Neural cell (in vitro differentiated cells): Measurements from ENCODE around the gene TECPR1. TPM values are rescaled to one million over a fixed set of nuclear protein-coding genes. Genes with fewer than 3 reads are reported as not detected.
A peak's percentile ranks its signal among the peaks of the same experiment; 100 is the strongest.

Source experiments
- H2AFZ ChIP-seq: fragments of 200-600, 300-800 bp; sonication (generic), shearing (Covaris generic); 2 replicates; pipeline ENCODE4 v1.6.0; 2014; ENCODE audit warnings: low read depth, mild to moderate bottlenecking, antibody characterized with exemption, low read length, moderate library complexity
- H3F3A ChIP-seq: fragments of 200-600 bp; shearing (Covaris generic); 2 replicates; pipeline ENCODE4 v1.6.1; 2016; ENCODE audit warnings: mild to moderate bottlenecking, moderate library complexity, mixed read lengths, antibody characterized with exemption, low read length; ENCODE audit not compliant: insufficient read depth, poor library complexity, severe bottlenecking
- H3K27ac ChIP-seq: fragments of 200-600, 300-800 bp; sonication (generic), shearing (Covaris generic); 2 replicates; pipeline ENCODE4 v1.5.1; 2014; ENCODE audit warnings: mild to moderate bottlenecking, low read length, moderate library complexity
- H3K27me3 ChIP-seq: fragments of 300-800, 200-600 bp; sonication (generic), shearing (Covaris generic); 2 replicates; pipeline ENCODE4 v1.6.0; 2014; ENCODE audit warnings: mild to moderate bottlenecking, low read depth, low read length, moderate library complexity; ENCODE audit not compliant: insufficient read depth
- H3K36me3 ChIP-seq: fragments of 300-800, 200-600 bp; sonication (generic), shearing (Covaris generic); 2 replicates; pipeline ENCODE4 v1.5.1; 2014; ENCODE audit warnings: mild to moderate bottlenecking, antibody characterized with exemption, low read length, moderate library complexity; ENCODE audit not compliant: insufficient read depth
- H3K4me2 ChIP-seq: fragments of 300-800, 200-600 bp; sonication (generic), shearing (Covaris generic); 2 replicates; pipeline ENCODE4 v1.6.0; 2014; ENCODE audit warnings: mild to moderate bottlenecking, low read length
- H3K4me3 ChIP-seq: fragments of 300-800, 200-600 bp; sonication (generic), shearing (Covaris generic); 2 replicates; pipeline ENCODE4 v1.5.1; 2014; ENCODE audit warnings: mild to moderate bottlenecking, low read length, moderate library complexity
- H3K79me2 ChIP-seq: fragments of 200-600 bp; shearing (Covaris generic); replicated peaks from 2 replicates; pipeline ENCODE4 v1.6.0; 2014; ENCODE audit warnings: mild to moderate bottlenecking, low read length, moderate library complexity; ENCODE audit not compliant: insufficient read depth
- H3K9ac ChIP-seq: fragments of 300-800, 200-600 bp; sonication (generic), shearing (Covaris generic); 2 replicates; pipeline ENCODE4 v1.6.1; 2016; ENCODE audit warnings: mild to moderate bottlenecking, low read length, mixed read lengths
- H3K9me2 ChIP-seq: fragments of 200-600 bp; shearing (Covaris generic); 2 replicates; pipeline ENCODE4 v1.6.1; 2016; ENCODE audit warnings: mild to moderate bottlenecking, low read length, mixed read lengths; ENCODE audit not compliant: insufficient read depth
- H3K9me3 ChIP-seq: fragments of 200-600, 300-800 bp; sonication (generic), shearing (Covaris generic); 2 replicates; pipeline ENCODE4 v1.6.1; 2016; ENCODE audit warnings: mild to moderate bottlenecking, mixed run types, low read length, moderate library complexity, mixed read lengths
- H4K20me1 ChIP-seq: fragments of 200-600 bp; shearing (Covaris generic); 2 replicates; pipeline ENCODE4 v1.6.1; 2016; ENCODE audit warnings: mild to moderate bottlenecking, mixed run types; ENCODE audit not compliant: insufficient read depth
- EZH2 ChIP-seq: fragments of 200-600, 300-800 bp; shearing (Covaris generic), sonication (generic); IDR thresholded peaks from 2 replicates; pipeline ENCODE4 v1.6.1; 2014; ENCODE audit warnings: antibody characterized with exemption, low read length, borderline replicate concordance, mild to moderate bottlenecking; ENCODE audit not compliant: insufficient read depth, poor library complexity, severe bottlenecking
- MXI1 ChIP-seq: fragments of 450-650 bp; conservative IDR thresholded peaks from 2 replicates; pipeline ENCODE4 v1.6.1; 2014; ENCODE audit warnings: antibody characterized with exemption, mild to moderate bottlenecking; ENCODE audit not compliant: poor library complexity, severe bottlenecking
- POLR2AphosphoS5 ChIP-seq: IDR thresholded peaks from 2 replicates; pipeline ENCODE4 v1.6.1; 2012
- RAD21 ChIP-seq: fragments of 450-650 bp; conservative IDR thresholded peaks from 2 replicates; pipeline ENCODE4 v1.6.1; 2014; ENCODE audit warnings: antibody characterized with exemption, mild to moderate bottlenecking, moderate library complexity
- SMC3 ChIP-seq: fragments of 450-650 bp; conservative IDR thresholded peaks from 2 replicates; pipeline ENCODE4 v1.6.1; 2014; ENCODE audit warnings: antibody characterized with exemption, mild to moderate bottlenecking, moderate library complexity; ENCODE audit not compliant: poor library complexity
- polyA plus RNA-seq: library from polyadenylated mRNA; depleted of rRNA; stranded (reverse); fragments of >200 nt; gene quantifications from 2 replicates; pipeline ENCODE4 v1.2.3, GENCODE V29; 2014
- TF ChIP-seq, protein P1 (sequence below): IDR thresholded peaks from 2 replicates; pipeline ENCODE4 v1.6.1; 2012; ENCODE audit warnings: borderline replicate concordance
- TF ChIP-seq, protein P2 (sequence below): fragments of 450-650 bp; IDR thresholded peaks from 2 replicates; pipeline ENCODE4 v1.5.1; 2014; ENCODE audit warnings: antibody characterized with exemption, mild to moderate bottlenecking, moderate library complexity; ENCODE audit not compliant: poor library complexity, severe bottlenecking

The TECPR1 gene
- polyA plus RNA-seq, 1 donor from 2014 or later: 46.6 TPM

DNA sequence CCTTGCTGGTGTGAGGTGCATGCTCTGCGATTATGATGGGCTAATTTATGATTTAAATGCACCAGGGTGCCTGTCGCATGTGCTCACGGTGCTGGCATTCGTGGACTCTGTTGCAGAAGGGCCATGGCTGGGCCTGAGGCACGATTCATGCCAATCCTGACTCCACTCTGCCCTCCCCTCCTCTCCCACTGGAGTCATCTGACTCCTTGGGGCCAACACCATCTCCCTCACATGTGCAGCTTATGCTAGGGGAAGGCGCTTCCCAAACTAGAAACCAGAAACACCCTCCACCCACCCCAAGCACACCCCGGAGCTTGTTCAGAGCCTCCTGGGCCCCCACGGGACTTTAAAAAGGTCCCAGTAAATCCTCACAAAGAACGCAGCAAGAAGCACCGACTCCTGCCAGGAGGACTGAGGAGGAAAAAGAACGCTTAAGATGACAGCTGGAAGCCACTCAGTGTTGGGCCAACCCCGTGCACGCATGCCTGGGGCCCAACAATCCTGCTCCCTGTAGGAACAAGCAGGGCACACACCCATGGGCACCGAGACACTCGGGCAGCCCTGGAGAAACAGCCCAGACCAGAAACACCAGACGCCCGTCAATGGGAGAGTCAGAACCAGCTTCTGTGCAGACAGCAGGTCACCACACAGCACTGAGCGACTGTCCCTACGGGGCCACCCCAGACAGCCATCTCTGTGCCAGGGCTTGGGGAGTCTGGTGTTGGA lies 43.6 kb upstream of the TECPR1 start:
- TF ChIP-seq, protein P1, sequence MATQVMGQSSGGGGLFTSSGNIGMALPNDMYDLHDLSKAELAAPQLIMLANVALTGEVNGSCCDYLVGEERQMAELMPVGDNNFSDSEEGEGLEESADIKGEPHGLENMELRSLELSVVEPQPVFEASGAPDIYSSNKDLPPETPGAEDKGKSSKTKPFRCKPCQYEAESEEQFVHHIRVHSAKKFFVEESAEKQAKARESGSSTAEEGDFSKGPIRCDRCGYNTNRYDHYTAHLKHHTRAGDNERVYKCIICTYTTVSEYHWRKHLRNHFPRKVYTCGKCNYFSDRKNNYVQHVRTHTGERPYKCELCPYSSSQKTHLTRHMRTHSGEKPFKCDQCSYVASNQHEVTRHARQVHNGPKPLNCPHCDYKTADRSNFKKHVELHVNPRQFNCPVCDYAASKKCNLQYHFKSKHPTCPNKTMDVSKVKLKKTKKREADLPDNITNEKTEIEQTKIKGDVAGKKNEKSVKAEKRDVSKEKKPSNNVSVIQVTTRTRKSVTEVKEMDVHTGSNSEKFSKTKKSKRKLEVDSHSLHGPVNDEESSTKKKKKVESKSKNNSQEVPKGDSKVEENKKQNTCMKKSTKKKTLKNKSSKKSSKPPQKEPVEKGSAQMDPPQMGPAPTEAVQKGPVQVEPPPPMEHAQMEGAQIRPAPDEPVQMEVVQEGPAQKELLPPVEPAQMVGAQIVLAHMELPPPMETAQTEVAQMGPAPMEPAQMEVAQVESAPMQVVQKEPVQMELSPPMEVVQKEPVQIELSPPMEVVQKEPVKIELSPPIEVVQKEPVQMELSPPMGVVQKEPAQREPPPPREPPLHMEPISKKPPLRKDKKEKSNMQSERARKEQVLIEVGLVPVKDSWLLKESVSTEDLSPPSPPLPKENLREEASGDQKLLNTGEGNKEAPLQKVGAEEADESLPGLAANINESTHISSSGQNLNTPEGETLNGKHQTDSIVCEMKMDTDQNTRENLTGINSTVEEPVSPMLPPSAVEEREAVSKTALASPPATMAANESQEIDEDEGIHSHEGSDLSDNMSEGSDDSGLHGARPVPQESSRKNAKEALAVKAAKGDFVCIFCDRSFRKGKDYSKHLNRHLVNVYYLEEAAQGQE: no peak
- no peak for TF ChIP-seq RAD21
- TF ChIP-seq EZH2: no peak
- no peak for TF ChIP-seq MXI1
- H3K27ac ChIP-seq: no peak overlapping the region
- no peak overlapping the region for H3K9ac ChIP-seq
- H3F3A ChIP-seq: no peaks in the 10 kb centered on the region
- no peaks in the 10 kb centered on the region for H4K20me1 ChIP-seq
- H3K79me2 ChIP-seq: no peaks in the 10 kb centered on the region
- no peaks in the 10 kb centered on the region for H3K9me2 ChIP-seq
- H3K9me3 ChIP-seq: no peaks in the 10 kb centered on the region
- no peaks in the 10 kb centered on the region for H3K36me3 ChIP-seq
- H3K27me3 ChIP-seq: no peaks in the 10 kb centered on the region
- H2AFZ ChIP-seq: no peak overlapping the region
- H3K4me2 ChIP-seq: no peak overlapping the region
- no peak overlapping the region for H3K4me3 ChIP-seq

DNA sequence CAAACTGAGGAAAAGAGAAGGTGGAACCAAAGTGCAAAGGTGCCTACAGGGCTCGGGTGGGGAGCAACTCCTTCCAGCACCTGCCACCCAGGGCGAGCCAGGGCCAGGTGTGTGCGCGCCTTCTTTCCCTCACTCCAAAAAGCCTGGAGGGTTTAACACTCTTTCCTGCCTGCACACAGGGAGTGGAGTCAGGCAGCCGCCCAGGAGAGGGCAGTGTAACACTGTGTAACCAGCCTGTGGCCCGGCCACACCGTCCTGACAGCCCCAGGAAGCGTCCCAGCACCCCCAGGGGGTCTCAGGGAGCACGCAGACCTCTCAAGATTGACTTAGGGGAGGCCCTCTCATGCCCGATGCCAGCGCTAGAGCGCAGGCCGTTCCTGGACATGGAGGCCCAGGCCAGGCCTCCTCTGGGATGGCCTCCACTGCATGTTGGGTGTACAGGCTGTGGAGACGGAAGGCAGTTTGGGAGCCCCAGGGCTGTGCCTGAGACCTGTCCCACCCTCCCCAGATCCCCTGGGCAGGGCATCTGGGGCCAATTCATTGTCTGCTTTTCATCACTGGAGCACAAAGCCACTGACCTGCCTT lies 42.9 kb upstream of the TECPR1 start:
- peak; percentile 60 for TF ChIP-seq RAD21
- TF ChIP-seq, protein P2, sequence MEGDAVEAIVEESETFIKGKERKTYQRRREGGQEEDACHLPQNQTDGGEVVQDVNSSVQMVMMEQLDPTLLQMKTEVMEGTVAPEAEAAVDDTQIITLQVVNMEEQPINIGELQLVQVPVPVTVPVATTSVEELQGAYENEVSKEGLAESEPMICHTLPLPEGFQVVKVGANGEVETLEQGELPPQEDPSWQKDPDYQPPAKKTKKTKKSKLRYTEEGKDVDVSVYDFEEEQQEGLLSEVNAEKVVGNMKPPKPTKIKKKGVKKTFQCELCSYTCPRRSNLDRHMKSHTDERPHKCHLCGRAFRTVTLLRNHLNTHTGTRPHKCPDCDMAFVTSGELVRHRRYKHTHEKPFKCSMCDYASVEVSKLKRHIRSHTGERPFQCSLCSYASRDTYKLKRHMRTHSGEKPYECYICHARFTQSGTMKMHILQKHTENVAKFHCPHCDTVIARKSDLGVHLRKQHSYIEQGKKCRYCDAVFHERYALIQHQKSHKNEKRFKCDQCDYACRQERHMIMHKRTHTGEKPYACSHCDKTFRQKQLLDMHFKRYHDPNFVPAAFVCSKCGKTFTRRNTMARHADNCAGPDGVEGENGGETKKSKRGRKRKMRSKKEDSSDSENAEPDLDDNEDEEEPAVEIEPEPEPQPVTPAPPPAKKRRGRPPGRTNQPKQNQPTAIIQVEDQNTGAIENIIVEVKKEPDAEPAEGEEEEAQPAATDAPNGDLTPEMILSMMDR: peak; percentile 61
- TF ChIP-seq MXI1: no peak
- peak; percentile 48 for TF ChIP-seq SMC3
- no peak for TF ChIP-seq EZH2
- TF ChIP-seq, protein P1: no peak
- peak; percentile 14 for TF ChIP-seq POLR2AphosphoS5
- H3K4me3 ChIP-seq: no peak overlapping the region
- H3K27ac ChIP-seq: no peak overlapping the region
- no peaks in the 10 kb centered on the region for H3F3A ChIP-seq
- H3K9me2 ChIP-seq: no peaks in the 10 kb centered on the region
- no peak overlapping the region for H3K9ac ChIP-seq
- H3K4me2 ChIP-seq: no peak overlapping the region
- no peaks in the 10 kb centered on the region for H3K27me3 ChIP-seq
- no peaks in the 10 kb centered on the region for H3K79me2 ChIP-seq
- H3K9me3 ChIP-seq: no peaks in the 10 kb centered on the region
- H2AFZ ChIP-seq: no peak overlapping the region
- H4K20me1 ChIP-seq: no peaks in the 10 kb centered on the region
- no peaks in the 10 kb centered on the region for H3K36me3 ChIP-seq
